GM23338 (cell line): ENCODE measurements around the gene RFX2.

ENCODE experiments used
- CREB1 ChIP-seq: fragments of 250-450 bp; sonication (Bioruptor Pico); IDR thresholded peaks from 2 replicates; pipeline ENCODE4 v1.5.0; 2020; ENCODE audit warnings: low read depth, mild to moderate bottlenecking, moderate library complexity
- EZH2 ChIP-seq: fragments of 200-600 bp; sonication (generic); IDR thresholded peaks from one replicate; pipeline ENCODE4 v1.8.0; 2017; ENCODE audit warnings: antibody characterized with exemption, mild to moderate bottlenecking, low read depth; ENCODE audit not compliant: unreplicated experiment
- NANOG ChIP-seq: IDR thresholded peaks from 2 replicates; pipeline ENCODE4 v1.6.1; 2016; ENCODE audit warnings: antibody characterized with exemption, borderline replicate concordance
- POLR2AphosphoS5 ChIP-seq: IDR thresholded peaks from 2 replicates; pipeline ENCODE4 v1.6.1; 2016; ENCODE audit warnings: antibody characterized with exemption, low read depth
- TF ChIP-seq, protein P1 (sequence below), 2 experiments: fragments of 200-600 bp in 1 of 2; sonication (generic) in 1 of 2; conservative IDR thresholded peaks; 2 replicates each; pipeline versions ENCODE4 v1.5.1 to v1.6.1; 2016 to 2017; ENCODE audit warnings: antibody characterized with exemption in 2 of 2, low read depth in 2 of 2, mild to moderate bottlenecking in 2 of 2, moderate library complexity in 1 of 2
- TF ChIP-seq, protein P2 (sequence below): IDR thresholded peaks from one replicate; pipeline ENCODE4 v1.6.1; 2018; ENCODE audit warnings: antibody characterized with exemption; ENCODE audit not compliant: unreplicated experiment
- TF ChIP-seq, protein P3 (sequence below): IDR thresholded peaks from 2 replicates; pipeline ENCODE4 v1.6.1; 2016; ENCODE audit warnings: antibody characterized with exemption

DNA sequence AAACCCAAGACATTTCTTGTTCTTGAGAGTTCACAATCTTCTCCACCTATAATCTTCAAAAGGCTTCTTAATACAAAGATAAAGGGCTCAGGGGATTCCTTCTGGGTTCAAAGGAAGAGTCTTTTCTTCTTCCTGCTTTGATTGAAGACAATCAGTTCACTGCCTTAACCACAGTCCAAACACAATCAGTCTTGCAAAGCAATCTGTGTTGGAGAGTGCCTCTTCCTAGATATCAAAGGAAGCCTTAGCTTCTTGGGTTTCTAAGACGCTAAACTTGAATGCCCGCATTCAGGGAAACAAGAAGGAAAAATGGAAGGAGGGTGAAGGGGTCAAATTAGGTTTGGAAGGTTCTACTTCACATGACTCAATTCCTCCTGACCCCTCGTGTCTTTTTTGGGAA lies 159.6 kb downstream of the RFX2 start:
- TF ChIP-seq, protein P1, sequence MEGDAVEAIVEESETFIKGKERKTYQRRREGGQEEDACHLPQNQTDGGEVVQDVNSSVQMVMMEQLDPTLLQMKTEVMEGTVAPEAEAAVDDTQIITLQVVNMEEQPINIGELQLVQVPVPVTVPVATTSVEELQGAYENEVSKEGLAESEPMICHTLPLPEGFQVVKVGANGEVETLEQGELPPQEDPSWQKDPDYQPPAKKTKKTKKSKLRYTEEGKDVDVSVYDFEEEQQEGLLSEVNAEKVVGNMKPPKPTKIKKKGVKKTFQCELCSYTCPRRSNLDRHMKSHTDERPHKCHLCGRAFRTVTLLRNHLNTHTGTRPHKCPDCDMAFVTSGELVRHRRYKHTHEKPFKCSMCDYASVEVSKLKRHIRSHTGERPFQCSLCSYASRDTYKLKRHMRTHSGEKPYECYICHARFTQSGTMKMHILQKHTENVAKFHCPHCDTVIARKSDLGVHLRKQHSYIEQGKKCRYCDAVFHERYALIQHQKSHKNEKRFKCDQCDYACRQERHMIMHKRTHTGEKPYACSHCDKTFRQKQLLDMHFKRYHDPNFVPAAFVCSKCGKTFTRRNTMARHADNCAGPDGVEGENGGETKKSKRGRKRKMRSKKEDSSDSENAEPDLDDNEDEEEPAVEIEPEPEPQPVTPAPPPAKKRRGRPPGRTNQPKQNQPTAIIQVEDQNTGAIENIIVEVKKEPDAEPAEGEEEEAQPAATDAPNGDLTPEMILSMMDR (conservative IDR thresholded peaks at IDR 0.05; ENCODE audit: low read depth in 2 of 2), result no peak
- no peak for TF ChIP-seq EZH2
- no peak for TF ChIP-seq POLR2AphosphoS5
- TF ChIP-seq, protein P2, sequence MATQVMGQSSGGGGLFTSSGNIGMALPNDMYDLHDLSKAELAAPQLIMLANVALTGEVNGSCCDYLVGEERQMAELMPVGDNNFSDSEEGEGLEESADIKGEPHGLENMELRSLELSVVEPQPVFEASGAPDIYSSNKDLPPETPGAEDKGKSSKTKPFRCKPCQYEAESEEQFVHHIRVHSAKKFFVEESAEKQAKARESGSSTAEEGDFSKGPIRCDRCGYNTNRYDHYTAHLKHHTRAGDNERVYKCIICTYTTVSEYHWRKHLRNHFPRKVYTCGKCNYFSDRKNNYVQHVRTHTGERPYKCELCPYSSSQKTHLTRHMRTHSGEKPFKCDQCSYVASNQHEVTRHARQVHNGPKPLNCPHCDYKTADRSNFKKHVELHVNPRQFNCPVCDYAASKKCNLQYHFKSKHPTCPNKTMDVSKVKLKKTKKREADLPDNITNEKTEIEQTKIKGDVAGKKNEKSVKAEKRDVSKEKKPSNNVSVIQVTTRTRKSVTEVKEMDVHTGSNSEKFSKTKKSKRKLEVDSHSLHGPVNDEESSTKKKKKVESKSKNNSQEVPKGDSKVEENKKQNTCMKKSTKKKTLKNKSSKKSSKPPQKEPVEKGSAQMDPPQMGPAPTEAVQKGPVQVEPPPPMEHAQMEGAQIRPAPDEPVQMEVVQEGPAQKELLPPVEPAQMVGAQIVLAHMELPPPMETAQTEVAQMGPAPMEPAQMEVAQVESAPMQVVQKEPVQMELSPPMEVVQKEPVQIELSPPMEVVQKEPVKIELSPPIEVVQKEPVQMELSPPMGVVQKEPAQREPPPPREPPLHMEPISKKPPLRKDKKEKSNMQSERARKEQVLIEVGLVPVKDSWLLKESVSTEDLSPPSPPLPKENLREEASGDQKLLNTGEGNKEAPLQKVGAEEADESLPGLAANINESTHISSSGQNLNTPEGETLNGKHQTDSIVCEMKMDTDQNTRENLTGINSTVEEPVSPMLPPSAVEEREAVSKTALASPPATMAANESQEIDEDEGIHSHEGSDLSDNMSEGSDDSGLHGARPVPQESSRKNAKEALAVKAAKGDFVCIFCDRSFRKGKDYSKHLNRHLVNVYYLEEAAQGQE, result no peak
- TF ChIP-seq CREB1 (CRISPR knock-in tag), result no peak
- no peak for TF ChIP-seq NANOG
- TF ChIP-seq, protein P3, sequence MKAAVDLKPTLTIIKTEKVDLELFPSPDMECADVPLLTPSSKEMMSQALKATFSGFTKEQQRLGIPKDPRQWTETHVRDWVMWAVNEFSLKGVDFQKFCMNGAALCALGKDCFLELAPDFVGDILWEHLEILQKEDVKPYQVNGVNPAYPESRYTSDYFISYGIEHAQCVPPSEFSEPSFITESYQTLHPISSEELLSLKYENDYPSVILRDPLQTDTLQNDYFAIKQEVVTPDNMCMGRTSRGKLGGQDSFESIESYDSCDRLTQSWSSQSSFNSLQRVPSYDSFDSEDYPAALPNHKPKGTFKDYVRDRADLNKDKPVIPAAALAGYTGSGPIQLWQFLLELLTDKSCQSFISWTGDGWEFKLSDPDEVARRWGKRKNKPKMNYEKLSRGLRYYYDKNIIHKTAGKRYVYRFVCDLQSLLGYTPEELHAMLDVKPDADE, result no peak
